Measurements from ENCODE around the gene PLEKHG4. TPM values are rescaled to one million over a fixed set of nuclear protein-coding genes. Genes with fewer than 3 reads are reported as not detected.
A peak's percentile ranks its signal among the peaks of the same experiment; 100 is the strongest.

PLEKHG4 gene
- polyA plus RNA-seq, 1 donor, result 9.2 TPM

DNA sequence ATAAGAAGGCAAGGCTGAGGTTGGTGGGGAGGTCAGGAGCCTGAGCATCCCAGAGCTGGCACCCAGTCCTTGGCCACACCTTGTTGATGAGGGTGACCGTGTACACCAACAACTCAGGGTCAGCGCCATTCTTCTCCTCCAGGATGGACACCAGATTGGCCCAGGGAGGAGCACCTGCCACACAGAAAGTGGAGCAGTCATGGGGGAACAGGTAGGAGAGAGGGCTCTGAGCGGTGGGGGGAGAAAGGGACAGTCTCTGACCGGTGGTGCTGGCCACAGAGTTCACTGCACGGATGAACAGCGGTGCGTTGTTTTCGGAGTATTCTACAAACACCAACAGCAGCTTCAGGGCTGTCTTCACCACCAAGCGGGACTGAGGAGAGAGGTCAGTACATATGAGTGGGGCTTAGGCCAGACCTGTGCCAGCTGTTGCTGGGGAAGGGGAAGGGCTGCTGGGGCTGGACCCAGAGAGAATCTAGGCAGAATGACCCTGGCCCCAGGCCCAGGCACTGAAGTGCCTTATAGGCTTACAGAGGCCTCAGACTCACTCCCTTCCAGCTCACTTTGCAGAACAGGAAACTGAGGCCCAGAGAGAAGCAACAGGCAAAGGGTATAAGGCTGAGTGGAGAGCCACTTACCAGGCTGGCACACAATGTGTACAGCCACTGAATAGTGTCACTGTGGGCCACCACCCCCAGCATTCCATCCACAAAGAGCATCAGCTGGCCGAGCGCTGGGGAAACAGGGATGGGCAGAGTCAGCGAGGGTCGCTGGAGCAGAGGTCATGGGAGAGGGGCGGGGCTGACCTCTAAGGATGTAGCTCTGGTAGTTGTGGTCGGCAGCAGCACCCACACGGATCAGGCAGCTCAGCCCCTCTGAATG lies 41.7 kb upstream of the PLEKHG4 start:
- no peak overlapping the region for H3K4me3 ChIP-seq (ENCODE audit: low read length)
- H3K27me3 ChIP-seq (ENCODE audit: control insufficient read depth, insufficient read depth, low read length), result no peaks in the 10 kb centered on the region
- DNase-seq, result no peak
- no peak overlapping the region for H3K27ac ChIP-seq (ENCODE audit: low read length)
- no CpG with 5 or more reads among the region's 16 CpGs for WGBS (ENCODE audit: insufficient coverage, low lambda C conversion rate)
- peaks cover 20% of the 10 kb centered on the region for H3K4me1 ChIP-seq (ENCODE audit: control insufficient read depth, insufficient read depth, low read length)
- peaks cover 30% of the 10 kb centered on the region for H3K36me3 ChIP-seq (ENCODE audit: control insufficient read depth, insufficient read depth, low read length)
- H3K9me3 ChIP-seq (ENCODE audit: control insufficient read depth, low read depth, low read length), result peaks cover 4% of the 10 kb centered on the region

DNA sequence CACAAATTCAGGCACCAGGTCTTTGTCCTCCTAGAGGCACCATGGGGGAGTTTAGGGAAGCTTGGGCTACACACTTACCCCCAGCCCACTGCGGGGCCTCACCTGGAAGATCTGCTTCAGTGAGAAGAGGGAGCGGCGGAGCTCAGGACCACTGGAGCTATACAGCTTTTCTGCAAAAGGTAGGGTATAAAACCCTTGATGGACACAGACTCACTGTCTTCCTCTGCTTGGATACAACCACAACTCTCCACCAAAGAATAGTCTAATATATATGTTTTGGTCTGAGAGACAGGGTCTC lies 41.1 kb upstream of the PLEKHG4 start:
- no CpG with 5 or more reads among the region's 3 CpGs for WGBS (ENCODE audit: insufficient coverage, low lambda C conversion rate)
- H3K36me3 ChIP-seq (ENCODE audit: control insufficient read depth, insufficient read depth, low read length), result peaks cover 29% of the 10 kb centered on the region
- H3K4me3 ChIP-seq (ENCODE audit: low read length), result no peak overlapping the region
- peaks cover 20% of the 10 kb centered on the region for H3K4me1 ChIP-seq (ENCODE audit: control insufficient read depth, insufficient read depth, low read length)
- no peak overlapping the region for H3K27ac ChIP-seq (ENCODE audit: low read length)
- H3K27me3 ChIP-seq (ENCODE audit: control insufficient read depth, insufficient read depth, low read length), result no peaks in the 10 kb centered on the region
- DNase-seq, result no peak
- H3K9me3 ChIP-seq (ENCODE audit: control insufficient read depth, low read depth, low read length), result peaks cover 4% of the 10 kb centered on the region

DNA sequence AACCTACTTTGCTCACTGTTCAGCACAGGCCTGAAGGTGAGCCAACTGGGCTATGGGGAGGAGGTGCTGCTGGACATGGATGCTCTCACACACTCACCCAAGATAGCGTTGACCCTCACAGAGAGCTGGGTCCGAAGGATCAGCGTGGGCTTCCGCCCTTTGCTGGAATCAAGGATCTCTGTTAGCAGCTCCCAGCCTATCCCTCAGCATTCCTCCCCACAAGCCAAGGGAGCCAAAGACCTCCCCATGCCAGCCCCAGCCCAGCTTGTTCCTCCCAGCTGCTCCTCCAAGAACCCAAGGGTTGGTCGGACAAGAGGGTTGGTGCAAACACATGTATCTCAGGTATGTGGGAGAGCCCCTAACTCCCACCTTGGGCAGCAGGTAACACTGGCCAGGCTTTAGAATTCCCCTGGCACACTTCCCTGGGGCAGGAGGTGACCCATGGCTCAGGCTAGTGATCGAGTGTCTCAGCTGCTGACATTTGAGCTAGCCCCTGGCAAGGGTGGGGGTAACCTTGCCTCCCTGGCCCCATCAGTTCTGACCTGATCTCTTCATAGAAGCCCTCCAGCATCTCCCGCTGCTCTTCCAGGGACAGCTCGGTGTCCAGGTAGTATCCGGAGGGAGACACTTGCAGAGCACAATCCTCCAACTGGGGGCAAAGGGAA lies 40.4 kb upstream of the PLEKHG4 start:
- H3K4me1 ChIP-seq (ENCODE audit: control insufficient read depth, insufficient read depth, low read length), result peaks cover 20% of the 10 kb centered on the region
- DNase-seq, result no peak
- H3K4me3 ChIP-seq (ENCODE audit: low read length), result no peak overlapping the region
- H3K27me3 ChIP-seq (ENCODE audit: control insufficient read depth, insufficient read depth, low read length), result no peaks in the 10 kb centered on the region
- peaks cover 27% of the 10 kb centered on the region for H3K36me3 ChIP-seq (ENCODE audit: control insufficient read depth, insufficient read depth, low read length)
- no peak overlapping the region for H3K27ac ChIP-seq (ENCODE audit: low read length)
- WGBS (ENCODE audit: insufficient coverage, low lambda C conversion rate), result no CpG with 5 or more reads among the region's 9 CpGs
- peaks cover 4% of the 10 kb centered on the region for H3K9me3 ChIP-seq (ENCODE audit: control insufficient read depth, low read depth, low read length)

DNA sequence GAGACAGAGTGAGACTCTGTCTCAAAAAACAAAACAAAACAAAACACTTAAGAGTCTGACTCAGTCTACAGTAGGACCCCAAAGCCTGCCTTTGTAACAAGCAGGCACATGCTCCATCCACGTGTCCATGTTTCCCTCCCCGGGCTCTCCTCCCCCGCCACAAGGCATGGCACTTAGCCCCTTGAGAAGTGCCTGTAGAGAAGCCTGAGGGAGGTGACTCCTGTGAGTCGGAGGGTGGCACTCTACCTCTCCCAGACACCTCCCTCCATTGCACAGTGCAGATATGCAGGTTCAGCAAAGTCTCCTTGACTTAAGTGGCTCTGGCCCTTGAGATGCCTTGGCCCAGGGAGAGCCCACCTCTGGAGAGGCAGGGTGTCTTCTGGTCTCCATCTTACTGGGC lies 38.8 kb upstream of the PLEKHG4 start:
- no peak for DNase-seq
- Histone ChIP-seq H3K27ac (ENCODE audit: low read length) (no peak overlapping the region), H3K4me3 (ENCODE audit: low read length) (no peak overlapping the region), H3K36me3 (ENCODE audit: control insufficient read depth, insufficient read depth, low read length) (peaks cover 27% of the 10 kb centered on the region), H3K4me1 (ENCODE audit: control insufficient read depth, insufficient read depth, low read length) (peaks cover 23% of the 10 kb centered on the region), H3K27me3 (ENCODE audit: control insufficient read depth, insufficient read depth, low read length) (no peaks in the 10 kb centered on the region), H3K9me3 (ENCODE audit: control insufficient read depth, low read depth, low read length) (peaks cover 4% of the 10 kb centered on the region)
- no CpG with 5 or more reads among the region's 4 CpGs for WGBS (ENCODE audit: insufficient coverage, low lambda C conversion rate)

DNA sequence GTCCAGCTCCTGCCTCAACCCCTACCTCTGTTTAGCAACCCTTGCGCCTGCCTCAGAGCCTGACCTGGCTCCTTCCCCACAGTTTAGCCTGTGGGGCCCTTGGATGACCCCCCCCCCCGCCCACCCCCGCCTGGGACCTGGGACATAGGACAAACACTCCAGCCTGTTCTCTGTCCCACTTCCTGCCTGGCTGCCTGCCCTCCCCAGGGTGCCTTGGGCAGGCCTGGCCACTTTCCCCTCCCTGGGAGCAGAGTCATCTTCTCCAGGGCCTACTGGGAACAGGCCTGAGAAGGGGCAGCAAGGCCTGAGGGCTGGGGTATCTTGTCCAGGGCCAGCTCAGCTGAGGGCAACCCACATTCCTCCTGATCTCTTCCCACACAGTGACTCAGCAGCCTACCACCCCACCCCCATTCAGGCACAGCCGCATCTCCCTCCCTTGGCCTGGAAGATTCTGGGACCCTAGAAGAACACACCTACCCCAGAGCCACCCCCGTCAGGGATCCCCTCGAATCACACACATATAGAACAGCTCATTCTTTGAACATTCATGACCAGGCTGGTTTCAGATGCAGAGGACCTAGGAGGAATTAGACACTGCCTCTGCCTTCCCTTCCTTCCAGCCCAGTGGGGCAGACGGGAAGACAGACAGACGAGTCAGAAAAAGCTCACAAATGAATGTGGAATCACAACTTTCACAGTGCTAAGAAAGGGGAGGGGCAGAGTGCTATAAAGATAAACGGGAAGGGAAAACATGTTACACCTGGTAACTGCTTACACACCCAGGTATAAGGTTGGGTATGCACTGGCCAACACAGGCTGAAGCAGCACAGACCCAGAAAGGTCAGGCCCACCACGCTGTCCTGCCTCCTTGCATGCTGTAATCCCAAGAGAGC lies 38.1 kb upstream of the PLEKHG4 start:
- WGBS (ENCODE audit: insufficient coverage, low lambda C conversion rate), result 14% methylated on average over 1 of the region's 10 CpGs
- no peaks in the 10 kb centered on the region for H3K27me3 ChIP-seq (ENCODE audit: control insufficient read depth, insufficient read depth, low read length)
- H3K4me3 ChIP-seq (ENCODE audit: low read length), result no peak overlapping the region
- peak overlapping the region; percentile 57 for H3K27ac ChIP-seq (ENCODE audit: low read length)
- H3K36me3 ChIP-seq (ENCODE audit: control insufficient read depth, insufficient read depth, low read length), result peaks cover 19% of the 10 kb centered on the region
- H3K4me1 ChIP-seq (ENCODE audit: control insufficient read depth, insufficient read depth, low read length), result peaks cover 28% of the 10 kb centered on the region
- H3K9me3 ChIP-seq (ENCODE audit: control insufficient read depth, low read depth, low read length), result peaks cover 4% of the 10 kb centered on the region
- peak; percentile 39 to 72 for DNase-seq

GRCh38 chr16:67242138-67242730 lies 37.1 kb upstream of the PLEKHG4 start:
- WGBS (ENCODE audit: insufficient coverage, low lambda C conversion rate), result 100% methylated on average over 1 of the region's 4 CpGs
- DNase-seq, result no peak
- H3K36me3 ChIP-seq (ENCODE audit: control insufficient read depth, insufficient read depth, low read length), result peaks cover 12% of the 10 kb centered on the region
- H3K27ac ChIP-seq (ENCODE audit: low read length), result no peak overlapping the region
- no peaks in the 10 kb centered on the region for H3K27me3 ChIP-seq (ENCODE audit: control insufficient read depth, insufficient read depth, low read length)
- no peaks in the 10 kb centered on the region for H3K9me3 ChIP-seq (ENCODE audit: control insufficient read depth, low read depth, low read length)
- H3K4me1 ChIP-seq (ENCODE audit: control insufficient read depth, insufficient read depth, low read length), result peaks cover 28% of the 10 kb centered on the region
- H3K4me3 ChIP-seq (ENCODE audit: low read length), result no peak overlapping the region

DNA sequence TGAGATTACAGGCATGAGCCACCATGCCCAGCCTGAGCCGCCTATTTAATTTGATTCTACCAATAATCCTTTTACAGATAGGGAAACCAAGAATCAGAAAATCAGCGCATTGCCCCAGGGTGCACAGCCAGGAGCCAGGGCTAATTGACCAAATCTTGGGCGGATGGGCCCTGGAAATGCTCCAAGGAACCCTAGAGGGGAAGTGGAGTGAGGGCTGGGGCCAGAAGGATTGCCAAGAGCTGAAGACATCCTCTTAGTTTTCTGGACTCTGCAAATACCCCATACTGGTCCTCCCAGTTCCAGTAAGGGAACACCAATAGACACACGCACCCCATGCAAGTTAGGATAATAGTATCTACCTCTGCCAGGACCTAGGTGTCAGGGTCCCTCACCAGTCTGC lies 35.9 kb upstream of the PLEKHG4 start:
- peaks cover 36% of the 10 kb centered on the region for H3K4me1 ChIP-seq (ENCODE audit: control insufficient read depth, insufficient read depth, low read length)
- WGBS (ENCODE audit: insufficient coverage, low lambda C conversion rate), result no CpG with 5 or more reads among the region's 4 CpGs
- H3K36me3 ChIP-seq (ENCODE audit: control insufficient read depth, insufficient read depth, low read length), result peaks cover 6% of the 10 kb centered on the region
- no peak overlapping the region for H3K27ac ChIP-seq (ENCODE audit: low read length)
- H3K9me3 ChIP-seq (ENCODE audit: control insufficient read depth, low read depth, low read length), result no peaks in the 10 kb centered on the region
- no peak for DNase-seq
- H3K4me3 ChIP-seq (ENCODE audit: low read length), result no peak overlapping the region
- H3K27me3 ChIP-seq (ENCODE audit: control insufficient read depth, insufficient read depth, low read length), result peaks cover 7% of the 10 kb centered on the region

GRCh38 chr16:67244387-67245185 lies 34.7 kb upstream of the PLEKHG4 start:
- DNase-seq, result no peak
- Histone ChIP-seq H3K4me1 (ENCODE audit: control insufficient read depth, insufficient read depth, low read length) (peaks cover 43% of the 10 kb centered on the region), H3K36me3 (ENCODE audit: control insufficient read depth, insufficient read depth, low read length) (peaks cover 2% of the 10 kb centered on the region), H3K27ac (ENCODE audit: low read length) (no peak overlapping the region), H3K4me3 (ENCODE audit: low read length) (no peak overlapping the region), H3K9me3 (ENCODE audit: control insufficient read depth, low read depth, low read length) (no peaks in the 10 kb centered on the region), H3K27me3 (ENCODE audit: control insufficient read depth, insufficient read depth, low read length) (peaks cover 17% of the 10 kb centered on the region)
- no CpG with 5 or more reads among the region's 5 CpGs for WGBS (ENCODE audit: insufficient coverage, low lambda C conversion rate)

DNA sequence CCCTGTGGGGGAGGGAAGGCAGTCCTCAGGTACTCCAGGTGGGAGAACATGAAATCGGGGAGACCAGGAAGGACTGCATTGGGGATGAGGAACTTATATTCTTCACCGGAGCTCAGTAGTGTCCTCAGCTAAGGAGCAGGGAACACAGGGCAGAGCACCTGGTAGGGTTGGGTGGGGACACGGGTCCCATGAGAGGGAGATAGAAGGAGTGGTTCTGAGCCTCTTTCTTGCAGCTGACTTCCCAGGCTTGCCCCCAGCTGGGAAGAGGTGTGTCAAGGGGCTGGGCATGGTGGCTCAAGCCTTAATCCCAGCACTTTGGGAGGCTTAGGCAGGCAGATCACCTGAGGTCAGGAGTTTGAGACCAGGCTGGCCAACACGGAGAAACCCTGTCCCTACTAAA lies 34.1 kb upstream of the PLEKHG4 start:
- Histone ChIP-seq H3K27ac (ENCODE audit: low read length) (no peak overlapping the region), H3K36me3 (ENCODE audit: control insufficient read depth, insufficient read depth, low read length) (no peaks in the 10 kb centered on the region), H3K4me3 (ENCODE audit: low read length) (no peak overlapping the region), H3K9me3 (ENCODE audit: control insufficient read depth, low read depth, low read length) (no peaks in the 10 kb centered on the region), H3K27me3 (ENCODE audit: control insufficient read depth, insufficient read depth, low read length) (peaks cover 23% of the 10 kb centered on the region), H3K4me1 (ENCODE audit: control insufficient read depth, insufficient read depth, low read length) (peaks cover 43% of the 10 kb centered on the region)
- no peak for DNase-seq
- no CpG with 5 or more reads among the region's 4 CpGs for WGBS (ENCODE audit: insufficient coverage, low lambda C conversion rate)

Measured in large intestine (tissue), 3 donors.